MM.1S (cell line): ENCODE results near the gene DDI2.

ENCODE experiments used
- CTCF ChIP-seq: fragments of 300-600 bp; sonication (generic); IDR thresholded peaks from 2 replicates; pipeline ENCODE4 v1.5.1; 2016; ENCODE audit warnings: antibody characterized with exemption, low read length, mixed read lengths
- EZH2 ChIP-seq: fragments of 300-600 bp; sonication (generic); optimal IDR thresholded peaks from 2 replicates; pipeline ENCODE3; 2017; ENCODE audit warnings: low read depth, mild to moderate bottlenecking, antibody characterized with exemption, low read length, mixed read lengths
- EZH2phosphoT487 ChIP-seq: fragments of 300-600 bp; sonication (generic); IDR thresholded peaks from 2 replicates; pipeline ENCODE4 v1.6.1; 2018; ENCODE audit warnings: antibody characterized with exemption, low read length

DNA sequence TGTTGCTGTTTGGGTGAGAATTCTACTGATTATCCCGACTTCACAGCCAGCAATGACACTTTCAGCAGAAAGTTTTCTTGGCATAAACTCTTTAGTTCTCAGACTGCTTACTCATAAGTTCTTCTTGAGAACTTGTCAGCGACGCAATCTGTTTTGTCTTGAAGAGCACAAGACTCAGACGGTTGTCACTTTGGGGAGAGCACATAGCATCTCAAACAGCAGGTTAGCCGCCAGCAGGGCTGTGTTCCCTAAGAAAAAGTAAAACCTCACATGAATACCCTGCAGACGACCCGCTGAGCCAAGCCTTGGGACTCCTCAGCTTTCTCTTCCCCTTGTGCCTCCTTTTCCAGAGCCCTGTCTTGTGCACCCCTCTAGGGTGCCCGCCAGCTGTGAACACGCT is 43.8 kb upstream of the DDI2 start:
- TF ChIP-seq CTCF = no peak
- no peak for TF ChIP-seq EZH2
- TF ChIP-seq EZH2phosphoT487 = no peak
